Uterus (tissue), 2 donors: Measurements from ENCODE around the gene ITSN1.

Source experiments
- POLR2A ChIP-seq, 2 donors: fragments of 450-650 bp; IDR thresholded peaks; one replicate each; pipeline ENCODE4 v1.6.1; 2016; ENCODE audit warnings: antibody characterized with exemption in 2 of 2, mild to moderate bottlenecking in 1 of 2, moderate library complexity in 1 of 2
- TF ChIP-seq, protein P1 (sequence below), 4 experiments: fragments of 200-600 bp in 2 of 4; fragments of 450-650 bp in 2 of 4; sonication (generic) in 2 of 4; IDR thresholded peaks; one replicate each; pipeline ENCODE4 v1.5.1; 2016 to 2019; ENCODE audit warnings: antibody characterized with exemption in 4 of 4, mild to moderate bottlenecking in 2 of 4, moderate library complexity in 1 of 4

GRCh38 chr21:33924766-33925100, 282.4 kb downstream of the ITSN1 start:
- TF ChIP-seq, protein P1, sequence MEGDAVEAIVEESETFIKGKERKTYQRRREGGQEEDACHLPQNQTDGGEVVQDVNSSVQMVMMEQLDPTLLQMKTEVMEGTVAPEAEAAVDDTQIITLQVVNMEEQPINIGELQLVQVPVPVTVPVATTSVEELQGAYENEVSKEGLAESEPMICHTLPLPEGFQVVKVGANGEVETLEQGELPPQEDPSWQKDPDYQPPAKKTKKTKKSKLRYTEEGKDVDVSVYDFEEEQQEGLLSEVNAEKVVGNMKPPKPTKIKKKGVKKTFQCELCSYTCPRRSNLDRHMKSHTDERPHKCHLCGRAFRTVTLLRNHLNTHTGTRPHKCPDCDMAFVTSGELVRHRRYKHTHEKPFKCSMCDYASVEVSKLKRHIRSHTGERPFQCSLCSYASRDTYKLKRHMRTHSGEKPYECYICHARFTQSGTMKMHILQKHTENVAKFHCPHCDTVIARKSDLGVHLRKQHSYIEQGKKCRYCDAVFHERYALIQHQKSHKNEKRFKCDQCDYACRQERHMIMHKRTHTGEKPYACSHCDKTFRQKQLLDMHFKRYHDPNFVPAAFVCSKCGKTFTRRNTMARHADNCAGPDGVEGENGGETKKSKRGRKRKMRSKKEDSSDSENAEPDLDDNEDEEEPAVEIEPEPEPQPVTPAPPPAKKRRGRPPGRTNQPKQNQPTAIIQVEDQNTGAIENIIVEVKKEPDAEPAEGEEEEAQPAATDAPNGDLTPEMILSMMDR (IDR thresholded peaks at IDR 0.05): no peak
- TF ChIP-seq POLR2A (IDR thresholded peaks at IDR 0.05): no peak
